Fibroblast of lung (primary cell): ENCODE results near the gene ARPP19. TPM values are rescaled to one million over a fixed set of nuclear protein-coding genes. Genes with fewer than 3 reads are reported as not detected.

Source experiments
- DNase-seq, 2 donors: peaks; one replicate each; pipeline versions ENCODE4 v3.0.0 to v3.0.0-alpha.2; 2010; ENCODE audit warnings: low read depth in 2 of 2
- H2AFZ ChIP-seq: 2 replicates; pipeline ENCODE4 v1.5.1; 2012; ENCODE audit warnings: low read length, control low read depth, inconsistent platforms
- H3K27ac ChIP-seq: 2 replicates; pipeline ENCODE4 v1.5.1; 2011; ENCODE audit warnings: low read length, control low read depth; ENCODE audit not compliant: insufficient read depth
- H3K27me3 ChIP-seq: 2 replicates; pipeline ENCODE4 v1.5.1; 2011; ENCODE audit warnings: mild to moderate bottlenecking, low read length; ENCODE audit not compliant: control insufficient read depth, insufficient read depth
- H3K36me3 ChIP-seq: 2 replicates; pipeline ENCODE4 v1.5.1; 2011; ENCODE audit warnings: low read length; ENCODE audit not compliant: control insufficient read depth, insufficient read depth
- H3K4me1 ChIP-seq: 2 replicates; pipeline ENCODE4 v1.5.1; 2011; ENCODE audit warnings: low read length; ENCODE audit not compliant: control insufficient read depth, insufficient read depth; ENCODE audit errors: extremely low read depth
- H3K4me2 ChIP-seq: 2 replicates; pipeline ENCODE4 v1.5.1; 2011; ENCODE audit warnings: low read length, control low read depth; ENCODE audit not compliant: insufficient read depth; ENCODE audit errors: extremely low read depth
- H3K4me3 ChIP-seq, 4 experiments: fragments of 200-600 bp in 1 of 4; sonication (generic) in 1 of 4; replicated peaks in 1 of 4; 2 replicates each; pipeline ENCODE4 v1.5.1; 2011 to 2016; ENCODE audit warnings: low read length in 4 of 4, low read depth in 3 of 4, mild to moderate bottlenecking in 3 of 4, control low read depth in 2 of 4, inconsistent platforms in 1 of 4, mixed read lengths in 1 of 4; ENCODE audit not compliant: insufficient read depth in 1 of 4; ENCODE audit errors: control extremely low read depth in 1 of 4
- H3K79me2 ChIP-seq: 2 replicates; pipeline ENCODE4 v1.5.1; 2012; ENCODE audit warnings: mild to moderate bottlenecking, low read length, inconsistent platforms; ENCODE audit not compliant: control insufficient read depth, insufficient read depth
- H3K9ac ChIP-seq: 2 replicates; pipeline ENCODE4 v1.5.1; 2011; ENCODE audit warnings: mild to moderate bottlenecking, low read length, control low read depth; ENCODE audit not compliant: insufficient read depth
- H3K9me3 ChIP-seq: 2 replicates; pipeline ENCODE4 v1.5.1; 2012; ENCODE audit warnings: low read depth, low read length; ENCODE audit not compliant: control insufficient read depth, insufficient read depth
- H4K20me1 ChIP-seq: 2 replicates; pipeline ENCODE4 v1.5.1; 2011; ENCODE audit warnings: low read length; ENCODE audit not compliant: control insufficient read depth, insufficient read depth; ENCODE audit errors: extremely low read depth
- EZH2 ChIP-seq: IDR thresholded peaks from 2 replicates; pipeline ENCODE4 v1.5.1; 2012; ENCODE audit warnings: low read length, control low read depth, mild to moderate bottlenecking; ENCODE audit errors: missing control alignments
- polyA plus RNA-seq, 2 donors: library from polyadenylated mRNA; depleted of rRNA in 1 of 2; stranded (reverse) in 1 of 2; unstranded in 1 of 2; fragments of >200 nt; gene quantifications; 2 replicates each; pipeline ENCODE4 v1.2.1, GENCODE V29; 2011 to 2012; ENCODE audit warnings: missing spikeins in 1 of 2
- total RNA-seq: library from RNA; depleted of rRNA; stranded (reverse); fragments of >200 nt; gene quantifications from 2 replicates; pipeline ENCODE4 v1.2.1, GENCODE V29; 2014
- TF ChIP-seq, protein P1 (sequence below), 2 donors: IDR thresholded peaks in 1 of 2; conservative IDR thresholded peaks in 1 of 2; 1 replicate in 1 of 2; 2 replicates in 1 of 2; pipeline ENCODE4 v1.5.1; 2011 to 2012; ENCODE audit warnings: low read length in 2 of 2, control low read depth in 1 of 2, inconsistent platforms in 1 of 2, low read depth in 1 of 2, mild to moderate bottlenecking in 1 of 2

ARPP19 gene
- total and polyA plus RNA-seq, 2 donors (not counting 1 experiment from before 2014, with no cell fraction given), result 65.9 to 97.8 TPM

DNA sequence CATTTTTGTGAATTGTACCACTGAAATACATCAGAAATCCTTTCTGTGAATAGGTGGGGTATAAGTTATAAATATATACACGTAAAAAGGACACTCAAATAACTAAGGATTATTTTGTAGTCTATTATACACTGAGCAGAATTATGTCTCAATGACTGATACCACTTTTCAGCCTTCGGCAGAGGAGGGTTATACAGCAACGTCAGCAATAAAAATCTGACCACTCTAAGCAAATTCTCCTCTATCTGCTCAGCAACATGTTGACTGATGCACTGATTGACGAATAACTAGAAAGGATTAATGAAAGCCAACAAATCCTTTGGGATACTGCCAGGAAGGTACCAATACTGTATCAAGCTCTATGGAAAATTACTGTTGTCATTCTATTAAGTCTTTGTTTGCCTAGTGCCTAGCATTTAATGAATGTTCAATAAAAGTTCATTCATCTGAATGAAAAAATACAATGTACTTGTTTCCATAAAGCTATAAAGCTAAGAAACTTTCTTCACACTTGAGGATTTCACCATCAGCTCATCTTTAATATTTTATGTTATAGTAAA, 5.2 kb downstream of the ARPP19 start:
- Histone ChIP-seq H3K9ac (no peak overlapping the region), H3K4me2 (no peak overlapping the region), H3K27me3 (no peaks in the 10 kb centered on the region), H2AFZ (no peak overlapping the region), H3K9me3 (no peaks in the 10 kb centered on the region), H3K79me2 (peaks cover 99% of the 10 kb centered on the region), H3K4me1 (peaks cover 2% of the 10 kb centered on the region), H4K20me1 (peaks cover 3% of the 10 kb centered on the region), H3K4me3 (no peak overlapping the region), H3K27ac (no peak overlapping the region), H3K36me3 (no peaks in the 10 kb centered on the region)
- DNase-seq, result no peak
- no peak for TF ChIP-seq EZH2
- TF ChIP-seq, protein P1, sequence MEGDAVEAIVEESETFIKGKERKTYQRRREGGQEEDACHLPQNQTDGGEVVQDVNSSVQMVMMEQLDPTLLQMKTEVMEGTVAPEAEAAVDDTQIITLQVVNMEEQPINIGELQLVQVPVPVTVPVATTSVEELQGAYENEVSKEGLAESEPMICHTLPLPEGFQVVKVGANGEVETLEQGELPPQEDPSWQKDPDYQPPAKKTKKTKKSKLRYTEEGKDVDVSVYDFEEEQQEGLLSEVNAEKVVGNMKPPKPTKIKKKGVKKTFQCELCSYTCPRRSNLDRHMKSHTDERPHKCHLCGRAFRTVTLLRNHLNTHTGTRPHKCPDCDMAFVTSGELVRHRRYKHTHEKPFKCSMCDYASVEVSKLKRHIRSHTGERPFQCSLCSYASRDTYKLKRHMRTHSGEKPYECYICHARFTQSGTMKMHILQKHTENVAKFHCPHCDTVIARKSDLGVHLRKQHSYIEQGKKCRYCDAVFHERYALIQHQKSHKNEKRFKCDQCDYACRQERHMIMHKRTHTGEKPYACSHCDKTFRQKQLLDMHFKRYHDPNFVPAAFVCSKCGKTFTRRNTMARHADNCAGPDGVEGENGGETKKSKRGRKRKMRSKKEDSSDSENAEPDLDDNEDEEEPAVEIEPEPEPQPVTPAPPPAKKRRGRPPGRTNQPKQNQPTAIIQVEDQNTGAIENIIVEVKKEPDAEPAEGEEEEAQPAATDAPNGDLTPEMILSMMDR (conservative IDR thresholded peaks at IDR 0.05 in 1 of 2, IDR thresholded peaks at IDR 0.05 in 1 of 2; ENCODE audit: low read depth in 1 of 2, low read length in 2 of 2), result no peak

DNA sequence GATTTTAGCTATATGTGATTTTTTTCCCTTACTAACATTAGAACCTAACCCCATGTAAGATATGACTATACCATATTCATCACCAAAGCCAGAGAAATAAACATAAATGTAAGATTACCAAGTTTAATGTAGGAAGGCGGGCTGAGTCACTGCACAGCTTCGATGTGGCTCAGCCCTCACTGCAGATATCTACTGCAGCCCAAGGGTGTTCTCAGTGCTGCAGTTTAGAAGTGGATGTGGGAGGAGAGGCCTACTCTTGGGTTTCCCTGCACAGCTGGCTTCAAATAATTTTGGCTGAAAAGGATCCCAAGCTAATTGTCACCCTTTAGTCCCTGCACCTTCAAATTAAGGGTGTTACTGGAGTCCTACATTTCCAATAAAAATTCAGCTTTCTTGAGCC, 9.3 kb downstream of the ARPP19 start:
- H3K9ac ChIP-seq, result no peak overlapping the region
- H3K27me3 ChIP-seq, result no peaks in the 10 kb centered on the region
- H3K27ac ChIP-seq, result peak overlapping the region; percentile 22
- TF ChIP-seq, protein P1 (conservative IDR thresholded peaks at IDR 0.05 in 1 of 2, IDR thresholded peaks at IDR 0.05 in 1 of 2; ENCODE audit: low read depth in 1 of 2, low read length in 2 of 2), result no peak
- no peak for TF ChIP-seq EZH2
- no peaks in the 10 kb centered on the region for H3K36me3 ChIP-seq
- DNase-seq, result peak; percentile 60 to 67
- H3K4me1 ChIP-seq, result peaks cover 4% of the 10 kb centered on the region
- H4K20me1 ChIP-seq, result peaks cover 3% of the 10 kb centered on the region
- no peak overlapping the region for H2AFZ ChIP-seq
- H3K4me2 ChIP-seq, result peak overlapping the region; percentile 29
- H3K4me3 ChIP-seq, result no peak overlapping the region
- H3K79me2 ChIP-seq, result peaks cover 92% of the 10 kb centered on the region
- H3K9me3 ChIP-seq, result no peaks in the 10 kb centered on the region

DNA sequence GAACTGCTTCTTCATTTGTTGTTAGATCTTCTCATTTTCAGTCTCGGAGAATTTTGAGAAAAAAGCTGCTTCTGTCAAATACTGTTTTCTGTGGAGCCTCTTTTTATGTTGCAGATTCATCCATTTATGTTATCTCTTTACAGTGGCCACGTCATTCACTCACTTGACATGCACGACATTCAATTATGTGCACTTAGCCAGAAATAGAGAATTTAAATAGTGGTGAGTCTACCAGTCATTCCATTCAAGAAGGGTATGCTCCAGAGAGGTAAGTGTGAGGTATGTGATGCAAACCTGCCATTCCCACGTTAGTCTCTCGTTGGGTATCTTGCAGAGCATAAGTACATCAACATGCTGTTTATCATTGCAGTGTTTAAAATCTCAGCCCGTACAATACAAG, 9.8 kb downstream of the ARPP19 start:
- no peak overlapping the region for H3K9ac ChIP-seq

More for the DNA sequence above, 9.8 kb downstream of the ARPP19 start:
- H3K27ac ChIP-seq, result no peak overlapping the region
- peaks cover 3% of the 10 kb centered on the region for H4K20me1 ChIP-seq
- H2AFZ ChIP-seq, result no peak overlapping the region
- peaks cover 91% of the 10 kb centered on the region for H3K79me2 ChIP-seq
- no peak for TF ChIP-seq EZH2
- no peaks in the 10 kb centered on the region for H3K27me3 ChIP-seq
- peaks cover 4% of the 10 kb centered on the region for H3K4me1 ChIP-seq
- H3K4me3 ChIP-seq, result no peak overlapping the region
- H3K36me3 ChIP-seq, result no peaks in the 10 kb centered on the region
- H3K4me2 ChIP-seq, result no peak overlapping the region
- no peaks in the 10 kb centered on the region for H3K9me3 ChIP-seq
- DNase-seq, result no peak
